Measurements from ENCODE around the gene LRRC8E.

DNA sequence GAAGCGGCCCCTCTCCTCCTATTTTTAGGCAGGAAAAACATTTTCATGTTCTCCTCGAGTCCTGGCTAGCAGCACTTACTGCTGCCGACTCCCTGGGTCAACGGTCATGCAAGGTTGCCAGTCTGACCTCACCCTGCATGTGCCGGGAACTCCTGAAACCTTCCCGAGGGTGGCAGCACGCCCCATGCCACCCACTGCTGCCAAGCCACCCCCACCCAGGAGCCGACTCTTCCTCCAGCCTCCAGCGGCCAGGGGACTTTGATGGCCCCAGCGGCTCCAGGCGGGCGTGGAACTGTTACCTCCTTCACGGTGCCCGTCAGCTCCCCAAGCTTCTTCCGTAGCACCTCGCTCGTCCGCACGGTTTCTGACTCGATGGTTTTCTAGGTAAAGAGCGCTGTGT, 46.5 kb downstream of the LRRC8E start:
- TF ChIP-seq, protein P1, sequence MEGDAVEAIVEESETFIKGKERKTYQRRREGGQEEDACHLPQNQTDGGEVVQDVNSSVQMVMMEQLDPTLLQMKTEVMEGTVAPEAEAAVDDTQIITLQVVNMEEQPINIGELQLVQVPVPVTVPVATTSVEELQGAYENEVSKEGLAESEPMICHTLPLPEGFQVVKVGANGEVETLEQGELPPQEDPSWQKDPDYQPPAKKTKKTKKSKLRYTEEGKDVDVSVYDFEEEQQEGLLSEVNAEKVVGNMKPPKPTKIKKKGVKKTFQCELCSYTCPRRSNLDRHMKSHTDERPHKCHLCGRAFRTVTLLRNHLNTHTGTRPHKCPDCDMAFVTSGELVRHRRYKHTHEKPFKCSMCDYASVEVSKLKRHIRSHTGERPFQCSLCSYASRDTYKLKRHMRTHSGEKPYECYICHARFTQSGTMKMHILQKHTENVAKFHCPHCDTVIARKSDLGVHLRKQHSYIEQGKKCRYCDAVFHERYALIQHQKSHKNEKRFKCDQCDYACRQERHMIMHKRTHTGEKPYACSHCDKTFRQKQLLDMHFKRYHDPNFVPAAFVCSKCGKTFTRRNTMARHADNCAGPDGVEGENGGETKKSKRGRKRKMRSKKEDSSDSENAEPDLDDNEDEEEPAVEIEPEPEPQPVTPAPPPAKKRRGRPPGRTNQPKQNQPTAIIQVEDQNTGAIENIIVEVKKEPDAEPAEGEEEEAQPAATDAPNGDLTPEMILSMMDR (conservative IDR thresholded peaks at IDR 0.05 in 1 of 2, IDR thresholded peaks at IDR 0.05 in 1 of 2; ENCODE audit: extremely low read depth in 1 of 2, insufficient read depth in 1 of 2, low read depth in 1 of 2, low read length in 2 of 2): no peak
- TF ChIP-seq EZH2 (IDR thresholded peaks at IDR 0.05; ENCODE audit: borderline replicate concordance, low read length): no peak

All from mammary epithelial cell (primary cell).